ENCODE data around the gene HOTAIR. TPM values are rescaled to one million over a fixed set of nuclear protein-coding genes. Genes with fewer than 3 reads are reported as not detected.

The HOTAIR gene
- total RNA-seq, 3 donors from 2014 or later = not detected

DNA sequence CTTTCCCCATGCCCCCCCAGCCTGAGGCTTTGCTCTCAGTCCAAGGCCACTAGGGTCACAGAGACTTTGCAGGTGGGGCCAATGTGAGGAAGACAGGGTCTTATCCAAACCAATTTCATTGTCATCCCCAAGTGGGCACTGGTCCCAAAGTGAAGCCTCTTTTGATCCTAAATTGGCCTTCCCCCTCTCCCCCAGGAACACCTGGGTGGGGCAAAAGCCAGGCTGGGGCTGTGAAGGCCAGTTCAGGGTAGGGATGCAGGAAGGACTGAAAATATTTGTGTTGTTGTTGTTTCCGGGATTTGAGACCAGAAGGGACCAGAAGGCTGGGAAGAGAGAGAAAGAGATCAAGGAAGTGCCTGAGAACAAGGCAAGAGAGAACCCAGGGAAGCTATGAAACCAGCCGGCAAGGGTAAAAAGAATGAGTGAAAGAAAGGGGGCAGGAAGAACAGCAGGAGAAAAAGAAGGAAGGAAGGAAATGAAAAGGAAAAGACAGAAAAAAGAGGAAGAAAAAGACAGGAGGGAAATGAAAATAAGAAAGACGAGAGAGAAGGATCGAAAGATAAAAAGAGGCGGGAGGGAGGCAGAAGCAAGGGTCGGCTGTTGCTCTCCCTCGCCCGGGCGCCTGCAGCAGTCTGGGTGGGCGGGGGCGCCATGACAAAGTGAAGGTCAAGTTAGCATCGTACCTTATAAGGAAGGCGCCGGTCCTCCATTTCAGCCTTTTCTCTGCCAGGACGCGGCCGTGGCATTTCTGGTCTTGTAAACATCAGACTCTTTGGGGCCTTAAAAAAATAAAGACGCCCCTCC is 9.3 kb downstream of the HOTAIR start:
- no peaks in the 10 kb centered on the region for H3K4me1 ChIP-seq (ENCODE audit: low read depth)
- no peak for ATAC-seq
- intact Hi-C loops (cut with DNase I, micrococcal nuclease) = no loop called here
- TF ChIP-seq, protein P1, sequence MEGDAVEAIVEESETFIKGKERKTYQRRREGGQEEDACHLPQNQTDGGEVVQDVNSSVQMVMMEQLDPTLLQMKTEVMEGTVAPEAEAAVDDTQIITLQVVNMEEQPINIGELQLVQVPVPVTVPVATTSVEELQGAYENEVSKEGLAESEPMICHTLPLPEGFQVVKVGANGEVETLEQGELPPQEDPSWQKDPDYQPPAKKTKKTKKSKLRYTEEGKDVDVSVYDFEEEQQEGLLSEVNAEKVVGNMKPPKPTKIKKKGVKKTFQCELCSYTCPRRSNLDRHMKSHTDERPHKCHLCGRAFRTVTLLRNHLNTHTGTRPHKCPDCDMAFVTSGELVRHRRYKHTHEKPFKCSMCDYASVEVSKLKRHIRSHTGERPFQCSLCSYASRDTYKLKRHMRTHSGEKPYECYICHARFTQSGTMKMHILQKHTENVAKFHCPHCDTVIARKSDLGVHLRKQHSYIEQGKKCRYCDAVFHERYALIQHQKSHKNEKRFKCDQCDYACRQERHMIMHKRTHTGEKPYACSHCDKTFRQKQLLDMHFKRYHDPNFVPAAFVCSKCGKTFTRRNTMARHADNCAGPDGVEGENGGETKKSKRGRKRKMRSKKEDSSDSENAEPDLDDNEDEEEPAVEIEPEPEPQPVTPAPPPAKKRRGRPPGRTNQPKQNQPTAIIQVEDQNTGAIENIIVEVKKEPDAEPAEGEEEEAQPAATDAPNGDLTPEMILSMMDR (IDR thresholded peaks at IDR 0.05) = no peak
- no peak overlapping the region for H3K4me3 ChIP-seq
- DNase-seq = no peak
- H3K36me3 ChIP-seq (ENCODE audit: low read depth) = no peaks in the 10 kb centered on the region
- no peaks in the 10 kb centered on the region for H3K9me3 ChIP-seq

DNA sequence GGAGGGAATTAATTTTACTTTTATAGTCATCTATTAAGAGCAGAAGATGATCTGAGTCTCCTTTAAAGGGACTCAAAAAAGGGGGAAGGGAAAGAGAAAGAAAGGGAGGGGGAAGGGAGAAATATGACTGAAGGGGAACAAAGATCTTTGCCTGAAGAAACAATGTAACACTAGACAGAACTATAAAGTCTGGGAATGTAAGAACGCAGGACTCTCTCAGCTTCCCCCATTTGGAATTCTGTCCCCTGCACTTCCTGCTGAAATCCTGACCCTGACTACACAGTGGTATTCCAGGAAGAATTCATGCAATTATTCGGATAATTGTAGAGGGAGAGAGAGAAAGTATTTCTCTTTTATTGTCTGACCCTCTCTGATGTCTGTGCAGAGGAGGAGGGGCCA is 10.4 kb downstream of the HOTAIR start:
- no peak for DNase-seq
- no peaks in the 10 kb centered on the region for H3K36me3 ChIP-seq (ENCODE audit: low read depth)
- H3K9me3 ChIP-seq = no peaks in the 10 kb centered on the region
- no peak for ATAC-seq
- intact Hi-C loops (cut with DNase I, micrococcal nuclease) = no loop called here
- no peaks in the 10 kb centered on the region for H3K4me1 ChIP-seq (ENCODE audit: low read depth)
- H3K4me3 ChIP-seq = no peak overlapping the region
- TF ChIP-seq, protein P1 (IDR thresholded peaks at IDR 0.05) = no peak

DNA sequence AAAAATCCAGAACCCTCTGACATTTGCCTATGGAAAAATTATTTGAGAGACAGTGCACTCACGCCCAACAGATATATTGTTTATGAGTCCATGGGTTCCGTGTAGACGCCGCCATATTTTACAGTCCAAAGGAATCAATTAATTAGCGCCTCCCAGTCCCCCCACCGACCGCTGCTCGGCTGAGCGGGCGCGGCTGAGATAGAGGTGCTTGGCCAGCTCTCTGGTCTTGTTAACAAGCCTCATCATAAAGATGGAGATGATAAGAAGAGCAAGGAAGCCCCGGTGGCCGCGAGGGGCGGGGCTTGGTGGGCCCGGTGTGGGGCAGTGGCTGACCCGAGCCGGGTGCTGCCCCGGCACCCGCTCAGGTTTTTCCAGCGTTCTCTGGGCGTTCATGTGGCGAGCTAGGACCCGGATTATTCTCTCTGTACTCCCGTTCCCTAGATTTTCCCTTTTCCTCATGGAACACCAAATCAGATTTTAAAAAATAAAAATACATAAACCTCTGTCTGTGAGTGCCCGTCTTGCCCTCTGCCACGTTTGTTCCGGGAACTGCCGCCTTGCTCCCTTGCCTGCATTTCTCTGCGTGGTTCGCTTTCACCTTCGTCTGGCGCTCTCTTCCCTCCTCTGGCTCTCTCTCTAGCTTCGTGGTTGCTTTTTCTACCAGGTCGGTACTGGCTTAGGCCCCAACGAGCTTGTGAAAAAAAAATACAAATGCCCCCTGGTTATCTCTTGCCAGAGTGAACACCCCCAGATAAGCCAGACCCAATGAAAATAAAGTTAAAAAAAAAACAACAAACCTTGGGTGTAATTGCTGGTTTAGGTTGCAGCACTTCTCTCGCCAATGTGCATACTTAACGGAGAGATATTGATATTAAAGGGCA is 11.1 kb downstream of the HOTAIR start:
- Histone ChIP-seq H3K36me3 (ENCODE audit: low read depth) (no peaks in the 10 kb centered on the region), H3K4me1 (ENCODE audit: low read depth) (no peaks in the 10 kb centered on the region), H3K9me3 (no peaks in the 10 kb centered on the region), H3K4me3 (no peak overlapping the region)
- no peak for ATAC-seq
- intact Hi-C loops (cut with DNase I, micrococcal nuclease) = no loop called here
- TF ChIP-seq, protein P1 (IDR thresholded peaks at IDR 0.05) = no peak
- no peak for DNase-seq

DNA sequence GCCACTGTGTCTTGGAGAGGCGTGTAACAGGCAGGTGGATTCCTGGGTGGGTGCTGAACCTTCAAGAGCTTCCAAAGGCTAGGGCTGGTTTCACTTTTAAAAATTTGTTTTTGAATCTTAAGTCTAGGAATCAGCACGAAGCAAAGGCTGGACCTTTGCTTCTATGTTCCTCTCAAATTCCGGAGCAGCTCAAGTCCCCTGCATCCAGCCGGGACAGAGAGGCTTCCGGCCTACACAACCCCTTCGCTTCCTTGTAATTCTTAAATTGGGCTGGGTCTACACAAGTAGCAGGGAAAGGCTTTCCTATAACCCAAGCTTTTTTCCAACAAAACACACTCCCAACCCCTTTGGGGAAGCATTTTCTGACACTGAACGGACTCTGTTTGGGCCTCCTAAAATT is 11.7 kb downstream of the HOTAIR start:
- Histone ChIP-seq H3K9me3 (no peaks in the 10 kb centered on the region), H3K36me3 (ENCODE audit: low read depth) (no peaks in the 10 kb centered on the region), H3K4me1 (ENCODE audit: low read depth) (no peaks in the 10 kb centered on the region), H3K4me3 (no peak overlapping the region)
- ATAC-seq (no peak), DNase-seq (no peak)
- intact Hi-C loops (cut with DNase I, micrococcal nuclease) = no loop called here
- TF ChIP-seq, protein P1 (IDR thresholded peaks at IDR 0.05) = no peak

DNA sequence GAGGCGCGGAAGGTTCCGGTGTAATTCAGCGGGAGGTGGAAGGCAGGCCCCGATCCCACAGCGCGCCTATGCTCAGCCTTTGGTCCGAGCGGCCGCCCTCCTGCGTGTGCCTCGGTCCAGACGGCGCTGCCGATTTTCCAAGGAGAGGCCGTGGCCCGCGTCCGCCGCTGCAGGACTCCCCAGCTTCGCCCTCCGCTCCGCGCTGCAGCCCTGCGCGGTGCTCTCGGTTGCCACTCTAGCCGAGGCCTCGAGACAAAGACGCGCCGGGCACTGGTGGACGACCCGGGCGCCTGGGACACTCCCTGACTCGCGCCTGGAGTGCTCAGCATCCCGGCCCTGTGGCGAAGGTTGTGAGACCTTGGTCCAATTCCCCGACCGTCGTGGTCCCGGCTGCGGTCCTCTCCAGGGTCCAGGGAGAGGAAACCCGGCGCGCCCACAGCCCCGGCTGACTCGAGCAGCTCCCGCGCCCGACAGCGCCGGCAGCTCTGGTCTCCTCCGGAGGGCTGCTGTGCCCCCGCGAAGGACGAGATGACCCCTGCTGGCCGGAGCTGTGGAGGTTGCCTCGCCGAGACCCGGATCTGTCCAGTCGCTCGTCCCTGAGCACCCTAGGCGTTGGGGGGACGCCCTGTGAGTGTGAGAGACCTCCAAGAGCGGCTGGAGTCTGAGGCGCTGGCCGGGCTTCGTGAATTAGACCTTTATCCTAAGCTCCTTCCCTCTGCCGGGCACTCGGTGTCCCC is 13.6 kb downstream of the HOTAIR start:
- H3K4me1 ChIP-seq (ENCODE audit: low read depth) = no peaks in the 10 kb centered on the region
- DNase-seq (no peak), ATAC-seq (no peak)
- H3K4me3 ChIP-seq = no peak overlapping the region
- TF ChIP-seq, protein P1 (IDR thresholded peaks at IDR 0.05) = no peak
- no peaks in the 10 kb centered on the region for H3K9me3 ChIP-seq
- no peaks in the 10 kb centered on the region for H3K36me3 ChIP-seq (ENCODE audit: low read depth)
- intact Hi-C loops (cut with DNase I, micrococcal nuclease) = no loop called here
